WTC11 (cell line): ENCODE measurements around the gene SEMA6D. TPM values are rescaled to one million over a fixed set of nuclear protein-coding genes. Genes with fewer than 3 reads are reported as not detected.

Source experiments
- ATAC-seq: fragments of 200-7000 bp; cut with Tn5 transposase; 2 replicates; pipeline ENCODE4 v1.10.0; 2021; ENCODE audit warnings: mild to moderate bottlenecking, moderate library complexity
- CTCF ChIA-PET: fragments of 300-600 bp; sonication (Branson Sonifier 250); formaldehyde crosslinking; loops from one replicate; lab custom pipeline; 2021; ENCODE audit warnings: antibody characterized with exemption; lab: Charles Lee
- POLR2A ChIA-PET: fragments of 350-600 bp; sonication (Branson Sonifier 250); formaldehyde crosslinking; loops from one replicate; lab custom pipeline; 2021; ENCODE audit warnings: antibody characterized with exemption; lab: Charles Lee
- DNase-seq: peaks from one replicate; pipeline ENCODE4 v3.0.0; 2021; ENCODE audit warnings: low spot score
- H3K27ac Mint-ChIP-seq: 2 replicates; pipeline ENCODE4 v1.8.0; 2021; ENCODE audit warnings: mixed read lengths
- H3K27me3 Mint-ChIP-seq: 2 replicates; pipeline ENCODE4 v1.8.0; 2021; ENCODE audit warnings: low read depth, mild to moderate bottlenecking, moderate library complexity, mixed read lengths
- H3K36me3 Mint-ChIP-seq: 2 replicates; pipeline ENCODE4 v1.8.0; 2021; ENCODE audit warnings: mixed read lengths
- H3K4me1 Mint-ChIP-seq: 2 replicates; pipeline ENCODE4 v1.8.0; 2022; ENCODE audit warnings: mixed read lengths
- H3K4me3 Mint-ChIP-seq: 2 replicates; pipeline ENCODE4 v1.8.0; 2021; ENCODE audit warnings: mild to moderate bottlenecking, moderate library complexity, mixed read lengths
- H3K9me3 Mint-ChIP-seq: 2 replicates; pipeline ENCODE4 v1.8.0; 2021; ENCODE audit warnings: mixed read lengths
- AR ChIP-seq: fragments of 250-450 bp; sonication (Bioruptor Pico); IDR thresholded peaks from 2 replicates; pipeline ENCODE4 v1.9.0; 2021; ENCODE audit warnings: mild to moderate bottlenecking
- ATF2 ChIP-seq: sonication (generic); formaldehyde crosslinking; IDR thresholded peaks from 2 replicates; pipeline ENCODE4 v1.8.1; 2022; ENCODE audit warnings: low read depth, missing genetic modification reagents, borderline replicate concordance
- EMX1 ChIP-seq: fragments of 250-450 bp; sonication (Bioruptor Pico); IDR thresholded peaks from 2 replicates; pipeline ENCODE4 v1.8.0; 2021; ENCODE audit warnings: mild to moderate bottlenecking
- ERG ChIP-seq: fragments of 250-450 bp; sonication (Bioruptor Pico); IDR thresholded peaks from 2 replicates; pipeline ENCODE4 v1.8.0; 2021; ENCODE audit warnings: mild to moderate bottlenecking
- IRF2 ChIP-seq: sonication (generic); formaldehyde crosslinking; IDR thresholded peaks from 2 replicates; pipeline ENCODE4 v1.8.0; 2022; ENCODE audit warnings: low read depth, missing genetic modification reagents, borderline replicate concordance
- JUN ChIP-seq: sonication (generic); formaldehyde crosslinking; IDR thresholded peaks from 2 replicates; pipeline ENCODE4 v1.8.0; 2023; ENCODE audit warnings: mild to moderate bottlenecking, missing genetic modification reagents
- NFATC4 ChIP-seq: fragments of 250-450 bp; sonication (Bioruptor Pico); IDR thresholded peaks from 2 replicates; pipeline ENCODE4 v1.9.0; 2021; ENCODE audit warnings: mild to moderate bottlenecking
- PREB ChIP-seq: sonication (generic); formaldehyde crosslinking; IDR thresholded peaks from 2 replicates; pipeline ENCODE4 v1.8.1; 2022; ENCODE audit warnings: mild to moderate bottlenecking, missing genetic modification reagents, moderate library complexity, borderline replicate concordance
- RELA ChIP-seq: sonication (generic); formaldehyde crosslinking; IDR thresholded peaks from 2 replicates; pipeline ENCODE4 v1.8.1; 2022; ENCODE audit warnings: missing genetic modification reagents, mild to moderate bottlenecking, borderline replicate concordance
- TEAD1 ChIP-seq: sonication (generic); formaldehyde crosslinking; IDR thresholded peaks from 2 replicates; pipeline ENCODE4 v1.8.0; 2022; ENCODE audit warnings: mild to moderate bottlenecking, missing genetic modification reagents
- TEAD4 ChIP-seq: sonication (generic); formaldehyde crosslinking; IDR thresholded peaks from 2 replicates; pipeline ENCODE4 v1.8.0; 2022; ENCODE audit warnings: mild to moderate bottlenecking, missing genetic modification reagents
- USF2 ChIP-seq: sonication (generic); formaldehyde crosslinking; IDR thresholded peaks from 2 replicates; pipeline ENCODE4 v1.8.1; 2023; ENCODE audit warnings: mild to moderate bottlenecking, missing genetic modification reagents, moderate library complexity
- ZMAT4 ChIP-seq: fragments of 250-450 bp; sonication (Bioruptor Pico); IDR thresholded peaks from 2 replicates; pipeline ENCODE4 v1.9.0; 2021; ENCODE audit warnings: mild to moderate bottlenecking
- ZNF232 ChIP-seq: sonication (generic); formaldehyde crosslinking; IDR thresholded peaks from 2 replicates; pipeline ENCODE4 v1.8.0; 2022; ENCODE audit warnings: mild to moderate bottlenecking, missing genetic modification reagents
- ZNF281 ChIP-seq: sonication (generic); formaldehyde crosslinking; IDR thresholded peaks from 2 replicates; pipeline ENCODE4 v1.8.0; 2023; ENCODE audit warnings: mild to moderate bottlenecking, missing genetic modification reagents
- ZNF416 ChIP-seq: fragments of 250-450 bp; sonication (Bioruptor Pico); IDR thresholded peaks from 2 replicates; pipeline ENCODE4 v1.9.0; 2021; ENCODE audit warnings: mild to moderate bottlenecking, inconsistent platforms
- total RNA-seq: library from RNA; stranded (reverse); gene quantifications from 3 replicates; pipeline ENCODE4 v1.2.3, GENCODE V29; 2021

SEMA6D gene
- total RNA-seq, 1 experiment from 2014 or later: 2.6 TPM

- no peak for TF ChIP-seq ATF2 (CRISPR knock-in tag)
- TF ChIP-seq TEAD4 (CRISPR knock-in tag): no peak
- TF ChIP-seq ZNF232 (CRISPR knock-in tag): no peak
- TF ChIP-seq ZNF416: no peak
Observed at GRCh38 chr15:47743385-47743784, 26.1 kb downstream of the SEMA6D start (continued).

GRCh38 chr15:47743886-47744285 lies 26.6 kb downstream of the SEMA6D start:
- no peaks in the 10 kb centered on the region for H3K36me3 Mint-ChIP-seq
- DNase-seq (no peak), ATAC-seq (no peak)
- peaks cover 32% of the 10 kb centered on the region for H3K4me1 Mint-ChIP-seq
- ChIA-PET CTCF (interaction anchor here (0.9 kb wide), 1 partner anchor 32 kb away, joined by 3 read pairs; no protein-coding TSS in a partner anchor), POLR2A (no interaction called here)
- peaks cover 76% of the 10 kb centered on the region for H3K27me3 Mint-ChIP-seq
- TF ChIP-seq ERG (no peak), ZMAT4 (no peak), JUN (no peak), TEAD1 (CRISPR knock-in tag) (no peak), RELA (CRISPR knock-in tag) (no peak), USF2 (CRISPR knock-in tag) (no peak), AR (CRISPR knock-in tag) (no peak), ZNF281 (no peak), IRF2 (CRISPR knock-in tag) (no peak), NFATC4 (CRISPR knock-in tag) (no peak), PREB (CRISPR knock-in tag) (no peak), EMX1 (CRISPR knock-in tag) (no peak), TEAD4 (CRISPR knock-in tag) (no peak)
- H3K4me3 Mint-ChIP-seq: no peak overlapping the region
- no peak overlapping the region for H3K27ac Mint-ChIP-seq
- H3K9me3 Mint-ChIP-seq: no peaks in the 10 kb centered on the region
